ENCODE measurements around the gene MAP3K4. TPM values are rescaled to one million over a fixed set of nuclear protein-coding genes. Genes with fewer than 3 reads are reported as not detected.

Gene MAP3K4
- total RNA-seq, 1 experiment from 2014 or later = 69.8 TPM

GRCh38 chr6:161017766-161018564, 26.4 kb downstream of the MAP3K4 start (continued):
- TF ChIP-seq, protein P1, sequence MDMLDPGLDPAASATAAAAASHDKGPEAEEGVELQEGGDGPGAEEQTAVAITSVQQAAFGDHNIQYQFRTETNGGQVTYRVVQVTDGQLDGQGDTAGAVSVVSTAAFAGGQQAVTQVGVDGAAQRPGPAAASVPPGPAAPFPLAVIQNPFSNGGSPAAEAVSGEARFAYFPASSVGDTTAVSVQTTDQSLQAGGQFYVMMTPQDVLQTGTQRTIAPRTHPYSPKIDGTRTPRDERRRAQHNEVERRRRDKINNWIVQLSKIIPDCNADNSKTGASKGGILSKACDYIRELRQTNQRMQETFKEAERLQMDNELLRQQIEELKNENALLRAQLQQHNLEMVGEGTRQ (CRISPR knock-in tag; IDR thresholded peaks at IDR 0.05) = no peak
- TF ChIP-seq IRF2 (CRISPR knock-in tag; IDR thresholded peaks at IDR 0.05; ENCODE audit: borderline replicate concordance, low read depth) (no peak), GRHL2 (CRISPR knock-in tag; IDR thresholded peaks at IDR 0.05; ENCODE audit: insufficient replicate concordance, severe bottlenecking) (no peak), ZNF232 (CRISPR knock-in tag; IDR thresholded peaks at IDR 0.05) (no peak), CREM (CRISPR knock-in tag; IDR thresholded peaks at IDR 0.05) (no peak)

DNA sequence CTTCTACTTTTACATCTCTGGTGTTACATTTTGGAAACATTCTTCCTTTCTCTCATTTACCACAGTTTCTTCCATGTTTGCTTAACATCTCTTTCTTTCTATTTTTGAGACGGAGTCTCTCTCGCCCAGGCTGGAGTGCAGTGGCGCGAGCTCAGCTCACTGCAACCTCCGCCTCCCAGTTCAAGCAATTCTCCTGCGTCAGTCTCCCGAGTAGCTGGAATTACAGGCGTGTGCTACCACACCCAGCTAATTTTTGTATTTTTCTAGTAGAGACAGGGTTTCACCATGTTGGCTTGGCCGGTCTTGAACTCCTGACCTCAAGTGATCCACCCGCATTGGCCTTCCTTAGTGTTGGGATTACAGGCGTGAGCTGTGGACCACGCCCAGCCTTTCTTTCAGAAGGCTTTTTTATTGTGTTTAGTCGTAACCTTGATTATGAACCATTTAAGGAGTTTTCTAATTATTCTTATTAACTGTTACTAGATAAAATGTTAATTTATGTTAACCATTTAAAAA, 27.8 kb downstream of the MAP3K4 start:
- TF ChIP-seq NR3C1 (CRISPR knock-in tag; conservative IDR thresholded peaks at IDR 0.05; ENCODE audit: low read depth) (no peak), TP53 (CRISPR knock-in tag; IDR thresholded peaks at IDR 0.05) (no peak), IRF2 (CRISPR knock-in tag; IDR thresholded peaks at IDR 0.05; ENCODE audit: borderline replicate concordance, low read depth) (no peak)
- H3K36me3 Mint-ChIP-seq = peaks cover 8% of the 10 kb centered on the region
- CTCF ChIA-PET = interaction anchor here (0.7 kb wide), 1 partner anchor 88 kb away, joined by 3 read pairs; no protein-coding TSS in a partner anchor
- DNase-seq (ENCODE audit: low spot score) (no peak), ATAC-seq (no peak)
- peaks cover 6% of the 10 kb centered on the region for H3K9me3 Mint-ChIP-seq
- H3K27me3 Mint-ChIP-seq (ENCODE audit: low read depth) = no peaks in the 10 kb centered on the region
- H3K27ac Mint-ChIP-seq = no peak overlapping the region
- peaks cover 34% of the 10 kb centered on the region for H3K4me1 Mint-ChIP-seq
- no peak overlapping the region for H3K4me3 Mint-ChIP-seq
- POLR2A ChIA-PET = no interaction called here

GRCh38 chr6:161021543-161021942, 30.0 kb downstream of the MAP3K4 start:
- DNase-seq (ENCODE audit: low spot score) (no peak), ATAC-seq (no peak)
- Mint-ChIP-seq H3K9me3 (peaks cover 6% of the 10 kb centered on the region), H3K27me3 (ENCODE audit: low read depth) (no peaks in the 10 kb centered on the region), H3K4me3 (no peak overlapping the region), H3K36me3 (peaks cover 5% of the 10 kb centered on the region; the same call in 1 of the 2 replicates), H3K27ac (peak overlapping the region; percentile 4; the same call in 1 of the 2 replicates), H3K4me1 (peaks cover 29% of the 10 kb centered on the region)
- POLR2A ChIA-PET = no interaction called here
- CTCF ChIA-PET = interaction anchor here (0.8 kb wide), 1 partner anchor 10 kb away, joined by 3 read pairs; no protein-coding TSS in a partner anchor
- no peak for TF ChIP-seq ZBTB21 (CRISPR knock-in tag; IDR thresholded peaks at IDR 0.05; ENCODE audit: borderline replicate concordance)
- TF ChIP-seq, protein P2, sequence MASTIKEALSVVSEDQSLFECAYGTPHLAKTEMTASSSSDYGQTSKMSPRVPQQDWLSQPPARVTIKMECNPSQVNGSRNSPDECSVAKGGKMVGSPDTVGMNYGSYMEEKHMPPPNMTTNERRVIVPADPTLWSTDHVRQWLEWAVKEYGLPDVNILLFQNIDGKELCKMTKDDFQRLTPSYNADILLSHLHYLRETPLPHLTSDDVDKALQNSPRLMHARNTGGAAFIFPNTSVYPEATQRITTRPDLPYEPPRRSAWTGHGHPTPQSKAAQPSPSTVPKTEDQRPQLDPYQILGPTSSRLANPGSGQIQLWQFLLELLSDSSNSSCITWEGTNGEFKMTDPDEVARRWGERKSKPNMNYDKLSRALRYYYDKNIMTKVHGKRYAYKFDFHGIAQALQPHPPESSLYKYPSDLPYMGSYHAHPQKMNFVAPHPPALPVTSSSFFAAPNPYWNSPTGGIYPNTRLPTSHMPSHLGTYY (CRISPR knock-in tag; IDR thresholded peaks at IDR 0.05) = no peak
- TF ChIP-seq SMAD4 (CRISPR knock-in tag; IDR thresholded peaks at IDR 0.05) = no peak
- TF ChIP-seq ZNF423 (CRISPR knock-in tag; IDR thresholded peaks at IDR 0.05) = no peak
- TF ChIP-seq, protein P3, sequence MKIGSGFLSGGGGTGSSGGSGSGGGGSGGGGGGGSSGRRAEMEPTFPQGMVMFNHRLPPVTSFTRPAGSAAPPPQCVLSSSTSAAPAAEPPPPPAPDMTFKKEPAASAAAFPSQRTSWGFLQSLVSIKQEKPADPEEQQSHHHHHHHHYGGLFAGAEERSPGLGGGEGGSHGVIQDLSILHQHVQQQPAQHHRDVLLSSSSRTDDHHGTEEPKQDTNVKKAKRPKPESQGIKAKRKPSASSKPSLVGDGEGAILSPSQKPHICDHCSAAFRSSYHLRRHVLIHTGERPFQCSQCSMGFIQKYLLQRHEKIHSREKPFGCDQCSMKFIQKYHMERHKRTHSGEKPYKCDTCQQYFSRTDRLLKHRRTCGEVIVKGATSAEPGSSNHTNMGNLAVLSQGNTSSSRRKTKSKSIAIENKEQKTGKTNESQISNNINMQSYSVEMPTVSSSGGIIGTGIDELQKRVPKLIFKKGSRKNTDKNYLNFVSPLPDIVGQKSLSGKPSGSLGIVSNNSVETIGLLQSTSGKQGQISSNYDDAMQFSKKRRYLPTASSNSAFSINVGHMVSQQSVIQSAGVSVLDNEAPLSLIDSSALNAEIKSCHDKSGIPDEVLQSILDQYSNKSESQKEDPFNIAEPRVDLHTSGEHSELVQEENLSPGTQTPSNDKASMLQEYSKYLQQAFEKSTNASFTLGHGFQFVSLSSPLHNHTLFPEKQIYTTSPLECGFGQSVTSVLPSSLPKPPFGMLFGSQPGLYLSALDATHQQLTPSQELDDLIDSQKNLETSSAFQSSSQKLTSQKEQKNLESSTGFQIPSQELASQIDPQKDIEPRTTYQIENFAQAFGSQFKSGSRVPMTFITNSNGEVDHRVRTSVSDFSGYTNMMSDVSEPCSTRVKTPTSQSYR (CRISPR knock-in tag; IDR thresholded peaks at IDR 0.05) = no peak
- TF ChIP-seq ESRRA (CRISPR knock-in tag; IDR thresholded peaks at IDR 0.05; ENCODE audit: borderline replicate concordance) = no peak
- TF ChIP-seq TP53 (CRISPR knock-in tag; IDR thresholded peaks at IDR 0.05) = no peak
- TF ChIP-seq ETV6 (CRISPR knock-in tag; IDR thresholded peaks at IDR 0.05) = no peak
- no peak for TF ChIP-seq ZNF232 (CRISPR knock-in tag; IDR thresholded peaks at IDR 0.05)
- TF ChIP-seq SMAD3 (CRISPR knock-in tag; IDR thresholded peaks at IDR 0.05; ENCODE audit: borderline replicate concordance) = no peak

All from WTC11 (cell line).